ENCODE data around the gene TRAPPC5. TPM values are rescaled to one million over a fixed set of nuclear protein-coding genes. Genes with fewer than 3 reads are reported as not detected.

The TRAPPC5 gene
- total RNA-seq, 4 donors from 2014 or later, result 46.8 to 111 (median 93.1) TPM

DNA sequence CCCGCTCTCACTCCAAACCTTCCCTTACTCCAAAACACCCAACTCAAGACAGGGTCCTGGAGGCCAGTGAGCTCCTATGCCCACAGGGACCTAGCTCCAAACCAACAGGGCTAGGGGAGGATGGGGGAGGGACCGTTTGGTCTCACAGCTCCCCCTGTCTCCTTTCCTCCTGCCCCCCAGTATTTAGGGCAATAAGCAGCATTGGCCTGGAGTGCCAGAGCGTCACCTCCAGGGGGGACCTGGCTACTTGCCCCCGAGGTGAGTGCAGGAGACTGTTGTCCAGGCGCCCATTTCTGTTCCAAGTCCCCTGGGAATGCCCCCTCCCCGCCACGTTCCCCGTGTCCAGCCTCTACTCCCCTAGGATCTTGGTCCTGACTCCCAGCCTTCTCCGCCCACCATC, 11.0 kb upstream of the TRAPPC5 start:
- whole genome bisulfite sequencing, 2 donors, result 24 to 27% methylated on average over 9 of the region's 9 CpGs
- intact Hi-C loops (cut with DNase I), result no loop called here
- no peak for DNase-seq
- Histone ChIP-seq H3K36me3 (no peaks in the 10 kb centered on the region), H3K27ac (no peak overlapping the region), H3K4me3 (replicated peaks in 1 of 3) (no peak overlapping the region), H3K9me3 (no peaks in the 10 kb centered on the region), H3K27me3 (no peaks in the 10 kb centered on the region), H3K4me1 (no peaks in the 10 kb centered on the region)
- TF ChIP-seq POLR2A (IDR thresholded peaks at IDR 0.05), result no peak
- TF ChIP-seq, protein P1, sequence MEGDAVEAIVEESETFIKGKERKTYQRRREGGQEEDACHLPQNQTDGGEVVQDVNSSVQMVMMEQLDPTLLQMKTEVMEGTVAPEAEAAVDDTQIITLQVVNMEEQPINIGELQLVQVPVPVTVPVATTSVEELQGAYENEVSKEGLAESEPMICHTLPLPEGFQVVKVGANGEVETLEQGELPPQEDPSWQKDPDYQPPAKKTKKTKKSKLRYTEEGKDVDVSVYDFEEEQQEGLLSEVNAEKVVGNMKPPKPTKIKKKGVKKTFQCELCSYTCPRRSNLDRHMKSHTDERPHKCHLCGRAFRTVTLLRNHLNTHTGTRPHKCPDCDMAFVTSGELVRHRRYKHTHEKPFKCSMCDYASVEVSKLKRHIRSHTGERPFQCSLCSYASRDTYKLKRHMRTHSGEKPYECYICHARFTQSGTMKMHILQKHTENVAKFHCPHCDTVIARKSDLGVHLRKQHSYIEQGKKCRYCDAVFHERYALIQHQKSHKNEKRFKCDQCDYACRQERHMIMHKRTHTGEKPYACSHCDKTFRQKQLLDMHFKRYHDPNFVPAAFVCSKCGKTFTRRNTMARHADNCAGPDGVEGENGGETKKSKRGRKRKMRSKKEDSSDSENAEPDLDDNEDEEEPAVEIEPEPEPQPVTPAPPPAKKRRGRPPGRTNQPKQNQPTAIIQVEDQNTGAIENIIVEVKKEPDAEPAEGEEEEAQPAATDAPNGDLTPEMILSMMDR (IDR thresholded peaks at IDR 0.05), result no peak

DNA sequence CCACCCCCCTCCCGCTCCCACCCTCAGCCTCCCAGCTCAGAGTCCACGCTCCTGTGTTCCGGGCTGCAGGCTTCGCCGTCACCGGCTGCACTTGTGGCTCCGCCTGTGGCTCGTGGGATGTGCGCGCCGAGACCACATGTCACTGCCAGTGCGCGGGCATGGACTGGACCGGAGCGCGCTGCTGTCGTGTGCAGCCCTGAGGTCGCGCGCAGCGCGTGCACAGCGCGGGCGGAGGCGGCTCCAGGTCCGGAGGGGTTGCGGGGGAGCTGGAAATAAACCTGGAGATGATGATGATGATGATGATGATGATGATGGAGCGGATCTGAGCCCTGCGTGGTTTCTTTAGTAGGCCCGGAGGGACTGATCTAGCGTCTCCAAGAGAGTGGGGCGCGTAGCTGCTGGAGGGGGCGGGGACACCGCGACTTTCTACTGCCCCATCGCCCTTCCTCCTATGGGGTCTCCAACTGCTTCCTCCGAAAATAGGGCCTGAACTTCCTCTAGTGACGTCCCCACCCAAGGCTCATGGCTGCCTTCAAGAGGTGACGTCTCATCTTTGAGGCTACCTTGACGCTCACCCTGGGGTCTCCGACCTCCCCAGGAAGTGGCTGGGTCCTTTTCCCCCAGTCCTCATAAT, 10.4 kb upstream of the TRAPPC5 start:
- no peak overlapping the region for H3K27ac ChIP-seq
- no peaks in the 10 kb centered on the region for H3K36me3 ChIP-seq
- 1 to 3% methylated on average over 10 to 33 of the region's 43 CpGs for WGBS, 2 donors
- no peak overlapping the region for H3K4me3 ChIP-seq (replicated peaks in 1 of 3)
- H3K4me1 ChIP-seq, result no peaks in the 10 kb centered on the region
- no peaks in the 10 kb centered on the region for H3K9me3 ChIP-seq
- no peaks in the 10 kb centered on the region for H3K27me3 ChIP-seq
- TF ChIP-seq, protein P1 (IDR thresholded peaks at IDR 0.05), result no peak
- TF ChIP-seq POLR2A (IDR thresholded peaks at IDR 0.05), result no peak
- intact Hi-C loops (cut with DNase I), result no loop called here
- DNase-seq, result no peak

DNA sequence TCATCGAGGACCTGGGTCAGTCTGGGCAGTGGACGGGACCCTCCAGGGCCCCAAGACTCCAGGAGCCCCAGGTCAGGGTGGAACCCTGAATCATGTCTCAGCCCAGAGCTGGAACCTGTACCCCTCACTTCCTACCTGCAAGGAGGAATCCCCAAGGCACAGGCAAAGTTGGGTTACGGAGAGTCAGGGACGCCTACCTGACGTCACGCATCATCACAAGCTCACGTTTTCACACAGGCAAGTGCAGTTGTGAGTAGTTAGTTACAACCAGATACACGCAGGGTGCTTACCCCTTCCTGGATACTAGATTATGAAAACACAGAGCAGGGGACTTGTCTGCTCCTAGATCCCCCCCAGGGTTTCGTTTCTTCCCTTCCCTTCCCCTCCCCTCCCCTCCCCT, 9.8 kb upstream of the TRAPPC5 start:
- intact Hi-C loops (cut with DNase I), result no loop called here
- Histone ChIP-seq H3K9me3 (no peaks in the 10 kb centered on the region), H3K27ac (no peak overlapping the region), H3K4me1 (no peaks in the 10 kb centered on the region), H3K27me3 (no peaks in the 10 kb centered on the region), H3K4me3 (replicated peaks in 1 of 3) (no peak overlapping the region), H3K36me3 (no peaks in the 10 kb centered on the region)
- WGBS, 2 donors, result 21 to 28% methylated on average over 7 to 8 of the region's 9 CpGs
- TF ChIP-seq POLR2A (IDR thresholded peaks at IDR 0.05), result no peak
- TF ChIP-seq, protein P1 (IDR thresholded peaks at IDR 0.05), result no peak
- no peak for DNase-seq

DNA sequence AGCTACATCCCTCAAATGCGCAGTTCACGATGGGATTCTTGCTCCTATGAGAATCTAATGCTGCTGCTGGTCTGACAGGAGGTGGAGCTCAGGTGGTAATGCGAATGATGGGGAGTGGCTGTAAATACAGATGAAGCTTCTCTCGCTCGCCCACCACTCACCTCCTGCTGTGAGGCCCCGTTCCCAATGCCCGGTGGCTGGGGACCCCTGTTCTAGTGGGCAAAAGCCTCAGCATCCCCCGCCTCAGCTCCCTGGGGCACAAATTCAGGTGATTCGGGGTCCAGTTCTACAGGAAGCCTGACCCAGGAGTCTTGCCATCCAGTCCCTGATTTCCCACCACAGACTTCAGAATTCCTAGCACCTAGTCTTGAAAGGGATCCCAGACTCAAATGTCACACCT, 8.1 kb upstream of the TRAPPC5 start:
- H3K9me3 ChIP-seq, result no peaks in the 10 kb centered on the region
- H3K27me3 ChIP-seq, result no peaks in the 10 kb centered on the region
- no peaks in the 10 kb centered on the region for H3K36me3 ChIP-seq
- no peak overlapping the region for H3K27ac ChIP-seq
- no peak for TF ChIP-seq POLR2A (IDR thresholded peaks at IDR 0.05)
- TF ChIP-seq, protein P1 (IDR thresholded peaks at IDR 0.05), result no peak
- H3K4me1 ChIP-seq, result no peaks in the 10 kb centered on the region
- WGBS, 2 donors, result 37 to 46% methylated on average over 4 to 8 of the region's 9 CpGs
- DNase-seq, result no peak
- no peak overlapping the region for H3K4me3 ChIP-seq (replicated peaks in 1 of 3)
- intact Hi-C loops (cut with DNase I), result no loop called here

DNA sequence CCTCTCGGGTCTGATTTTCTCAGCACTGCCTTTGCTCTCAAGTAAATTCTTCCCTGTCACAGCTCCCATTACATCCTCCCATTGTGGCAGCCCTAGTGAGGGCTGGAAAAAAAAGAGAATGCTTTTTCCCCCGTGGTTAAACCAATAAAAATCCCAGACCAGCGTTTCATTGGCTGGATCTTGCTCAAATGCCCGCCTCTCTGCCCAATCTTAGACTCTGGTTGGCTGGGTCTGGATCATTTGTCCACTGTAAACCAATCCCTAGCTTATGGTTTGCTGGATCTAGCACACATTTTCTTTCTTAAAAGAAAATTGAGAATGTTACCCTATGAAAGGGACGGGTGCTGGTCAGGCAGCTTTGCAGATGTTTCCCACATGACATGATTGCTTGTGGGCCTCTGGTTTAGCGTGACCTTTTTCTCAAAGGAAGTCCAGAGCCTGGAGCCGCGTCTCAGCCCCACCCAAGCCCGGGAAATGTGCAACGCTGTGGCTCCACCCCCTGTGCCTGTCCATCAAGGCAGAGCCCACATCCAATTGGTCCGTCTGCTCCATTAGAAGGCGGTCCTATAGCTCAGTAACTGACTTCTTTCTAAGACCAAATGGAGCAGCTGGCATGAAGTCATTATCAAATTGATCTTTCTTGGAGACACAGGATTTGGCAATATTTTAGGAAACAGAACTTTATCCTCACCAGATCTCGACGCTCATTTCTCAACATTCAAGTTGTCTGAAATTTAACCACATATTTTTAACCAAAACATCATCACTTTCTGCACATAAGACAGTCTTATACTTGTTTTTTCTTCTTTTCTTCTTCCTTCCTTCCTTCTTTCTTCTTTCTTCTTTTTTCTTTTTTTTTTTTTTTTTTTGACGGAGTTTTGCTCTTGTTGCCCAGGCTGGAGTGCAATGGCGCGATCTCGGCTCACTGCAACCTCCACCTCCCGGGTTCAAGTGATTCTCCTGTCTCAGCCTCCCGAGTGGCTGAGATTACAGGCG, 6.3 kb upstream of the TRAPPC5 start:
- DNase-seq, result peak; percentile 32 to 35

More for the DNA sequence above, 6.3 kb upstream of the TRAPPC5 start:
- WGBS, 2 donors, result 61% methylated on average over 19 to 21 of the region's 21 CpGs
- intact Hi-C loops (cut with DNase I), result no loop called here
- no peak overlapping the region for H3K27ac ChIP-seq
- no peak for TF ChIP-seq POLR2A (IDR thresholded peaks at IDR 0.05)
- TF ChIP-seq, protein P1 (IDR thresholded peaks at IDR 0.05), result no peak
- H3K36me3 ChIP-seq, result no peaks in the 10 kb centered on the region
- no peaks in the 10 kb centered on the region for H3K27me3 ChIP-seq
- H3K4me3 ChIP-seq (replicated peaks in 1 of 3), result no peak overlapping the region
- H3K4me1 ChIP-seq, result no peaks in the 10 kb centered on the region
- H3K9me3 ChIP-seq, result no peaks in the 10 kb centered on the region

Data from thyroid gland (tissue), 4 donors.